Ovary (tissue), 9 donors: ENCODE data around the gene LMLN. TPM values are rescaled to one million over a fixed set of nuclear protein-coding genes. Genes with fewer than 3 reads are reported as not detected.

ENCODE experiments used
- DNase-seq, 5 donors: peaks; one replicate each; pipeline ENCODE4 v3.0.0-alpha.2; 2019 to 2020
- H3K27ac ChIP-seq, 2 donors: fragments of 200-600 bp; one replicate each; pipeline versions ENCODE4 v1.5.1 to v1.8.0; 2019 to 2022
- H3K27me3 ChIP-seq: fragments of 200-600 bp; one replicate; pipeline ENCODE4 v1.8.0; 2022
- H3K36me3 ChIP-seq: fragments of 200-600 bp; sonication (generic); one replicate; pipeline ENCODE4 v1.5.1; 2019
- H3K4me1 ChIP-seq: one replicate; pipeline ENCODE4 v1.8.1; 2013; ENCODE audit warnings: mild to moderate bottlenecking, moderate library complexity; ENCODE audit not compliant: insufficient read depth
- H3K4me3 ChIP-seq: fragments of 200-600 bp; sonication (generic); one replicate; pipeline ENCODE4 v1.5.1; 2017
- H3K9me3 ChIP-seq, 2 donors: fragments of 200-600 bp in 1 of 2; sonication (generic) in 1 of 2; one replicate each; pipeline versions ENCODE4 v1.5.1 to v1.8.1; 2013 to 2019; ENCODE audit warnings: mild to moderate bottlenecking in 1 of 2, moderate library complexity in 1 of 2
- EP300 ChIP-seq: sonication (generic); formaldehyde crosslinking; IDR thresholded peaks from one replicate; pipeline ENCODE4 v1.6.1; 2017; ENCODE audit warnings: antibody characterized with exemption
- POLR2A ChIP-seq: fragments of 450-650 bp; IDR thresholded peaks from one replicate; pipeline ENCODE4 v1.6.1; 2017; ENCODE audit warnings: antibody characterized with exemption, mild to moderate bottlenecking, moderate library complexity
- WGBS, 3 donors: extraction: QIAGEN DNeasy Blood & Tissue Kit in 1 of 3; methylation state at CpG; one replicate each; pipeline versions ENCODE4 v1.1.5 to v1.1.7; 2013 to 2017; 5-methylcytosine and 5-hydroxymethylcytosine counted together
- intact Hi-C, 4 donors: fragments of 100-400 bp; cut with DNase I; formaldehyde crosslinking; loops; one replicate each; pipeline versions ENCODE4 v1.11.0 to v1.15.1; 2022 to 2023
- polyA plus RNA-seq, 2 donors: library from polyadenylated mRNA; stranded (reverse); fragments of 200-250 nt in 1 of 2; fragments of 350-450 nt in 1 of 2; fragmentation: Illumina TruSeq in 1 of 2; extraction: RNeasy Lipid Tissue Mini Kit (QIAGEN cat#74804) in 1 of 2; gene quantifications; one replicate each; pipeline ENCODE4 v1.2.3, GENCODE V29; 2013 to 2014
- total RNA-seq, 7 donors: library from RNA; depleted of rRNA in 2 of 7; stranded (reverse); fragments of >200 nt in 2 of 7; fragmentation: NEBNext Ultra II Directional in 3 of 7; extraction: Animal tissue kit (Norgen Biotek cat#: 25700) in 3 of 7; gene quantifications; one replicate each; pipeline versions ENCODE4 v1.1.0 to v1.2.4, GENCODE V29; 2016 to 2023
- TF ChIP-seq, protein P1 (sequence below), 3 donors: fragments of 450-650 bp in 2 of 3; fragments of 200-600 bp in 1 of 3; IDR thresholded peaks; one replicate each; pipeline versions ENCODE4 v1.5.1 to v1.8.0; 2016 to 2022; ENCODE audit warnings: antibody characterized with exemption in 3 of 3, mild to moderate bottlenecking in 1 of 3
- donor health status: DM: no; HTN: no; CAD: no; lungs with moderate emphysema.
- donor health status: DM: no; HTN: no; CAD: no.
- donor health status: Bipolar disorder and iron deficiency.
- donor health status: DM: yes; HTN: yes; CAD: no.
- donor health status: DM: no; HTN: no; CAD: no.
- donor health status: DM: yes; HTN: yes; CAD: no.

The LMLN gene
- total and polyA plus RNA-seq, 9 donors, result 2.4 to 12.8 (median 7.4) TPM

DNA sequence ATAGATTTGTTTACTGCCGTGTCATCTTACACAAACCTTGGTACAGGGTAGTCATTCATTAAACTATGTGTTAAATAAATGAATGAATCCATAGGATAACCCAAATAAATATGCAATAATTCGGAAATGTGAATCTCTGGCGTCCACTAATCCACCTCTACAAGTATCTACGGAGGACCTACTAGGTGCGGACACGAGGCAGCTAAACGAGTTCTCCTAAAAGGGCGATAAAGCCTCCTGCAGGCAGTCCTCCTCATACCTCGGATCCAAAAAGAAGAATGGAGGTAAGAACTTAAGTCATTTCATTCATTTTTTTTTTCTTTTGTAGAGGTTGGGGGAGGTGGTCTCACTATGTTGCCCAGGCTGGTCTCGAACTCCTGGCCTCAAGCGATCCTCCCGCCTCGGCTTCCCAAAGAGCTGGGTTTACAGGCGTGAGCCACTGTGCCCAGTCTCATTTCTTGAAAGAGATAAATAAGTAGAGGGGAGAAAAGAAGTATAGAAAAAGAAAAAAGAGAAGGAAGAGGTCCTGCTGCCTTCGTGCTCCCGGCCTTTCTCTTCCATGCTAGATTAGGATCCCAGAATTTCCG, 10.7 kb upstream of the LMLN start:
- peak overlapping the region; percentile 67 to 96 for H3K27ac ChIP-seq
- 18 to 21% (median 18%) methylated on average over 17 of the region's 17 CpGs for WGBS, 3 donors

DNA sequence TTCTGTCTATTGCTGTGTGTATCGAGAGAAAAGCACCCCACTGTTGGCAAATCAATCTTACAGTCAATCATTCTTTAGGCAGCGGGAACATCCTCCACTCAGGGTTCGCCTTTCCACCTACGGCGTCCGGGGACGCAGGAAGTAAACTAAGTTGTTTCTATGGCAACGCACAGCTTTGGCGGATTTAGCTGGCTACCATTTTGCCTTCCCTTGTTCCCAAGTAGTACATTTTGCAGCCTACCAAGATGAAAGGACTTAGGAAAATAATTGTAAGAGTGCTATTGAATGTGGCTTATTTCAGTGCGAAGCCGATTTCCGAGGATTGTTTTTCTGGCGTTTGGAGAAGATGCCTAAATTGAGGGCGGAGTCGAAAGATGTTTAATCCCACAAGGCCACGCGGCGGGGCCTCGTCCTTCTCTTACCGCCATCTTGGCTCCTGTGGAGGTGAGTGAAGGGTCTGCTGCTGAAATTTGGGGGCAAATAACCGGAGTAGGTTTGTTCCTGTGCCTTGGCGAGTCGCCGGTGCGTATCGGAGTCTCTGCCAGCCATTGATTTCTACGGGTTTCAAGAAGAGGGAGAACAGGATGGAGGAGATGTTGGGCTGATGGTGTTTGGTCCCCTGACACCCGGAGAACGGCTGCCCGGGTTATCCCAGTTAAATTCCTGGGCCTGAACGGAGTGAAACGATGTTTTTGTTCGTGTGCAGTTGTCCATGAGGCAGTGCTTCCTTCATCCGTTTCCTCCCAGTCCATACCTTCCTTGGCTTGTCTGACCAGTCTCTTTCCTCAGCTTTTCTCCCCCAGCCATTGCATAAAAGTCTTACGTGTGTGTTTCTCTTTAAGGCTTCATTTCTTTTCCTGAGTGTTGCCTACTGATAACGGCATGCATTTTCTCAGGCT, 10.0 kb upstream of the LMLN start, which contains the start of gene RPL35A:
RPL35A (plus strand) TSS at position 413 of the 899 bp plus-strand sequence. CDS start 778 bp downstream, outside the sequence.
- H3K4me3 ChIP-seq, result peak within 1 kb of the TSS; percentile 48
- no peaks in the 10 kb centered on the region for H3K27me3 ChIP-seq
- intact Hi-C loops, result no loop called here
- peaks cover 7% of the 10 kb centered on the region for H3K4me1 ChIP-seq
- peak within 1 kb of the TSS; percentile 67 to 96 for H3K27ac ChIP-seq
- no peak for TF ChIP-seq EP300
- TF ChIP-seq POLR2A, result peak; percentile 87
- TF ChIP-seq, protein P1, sequence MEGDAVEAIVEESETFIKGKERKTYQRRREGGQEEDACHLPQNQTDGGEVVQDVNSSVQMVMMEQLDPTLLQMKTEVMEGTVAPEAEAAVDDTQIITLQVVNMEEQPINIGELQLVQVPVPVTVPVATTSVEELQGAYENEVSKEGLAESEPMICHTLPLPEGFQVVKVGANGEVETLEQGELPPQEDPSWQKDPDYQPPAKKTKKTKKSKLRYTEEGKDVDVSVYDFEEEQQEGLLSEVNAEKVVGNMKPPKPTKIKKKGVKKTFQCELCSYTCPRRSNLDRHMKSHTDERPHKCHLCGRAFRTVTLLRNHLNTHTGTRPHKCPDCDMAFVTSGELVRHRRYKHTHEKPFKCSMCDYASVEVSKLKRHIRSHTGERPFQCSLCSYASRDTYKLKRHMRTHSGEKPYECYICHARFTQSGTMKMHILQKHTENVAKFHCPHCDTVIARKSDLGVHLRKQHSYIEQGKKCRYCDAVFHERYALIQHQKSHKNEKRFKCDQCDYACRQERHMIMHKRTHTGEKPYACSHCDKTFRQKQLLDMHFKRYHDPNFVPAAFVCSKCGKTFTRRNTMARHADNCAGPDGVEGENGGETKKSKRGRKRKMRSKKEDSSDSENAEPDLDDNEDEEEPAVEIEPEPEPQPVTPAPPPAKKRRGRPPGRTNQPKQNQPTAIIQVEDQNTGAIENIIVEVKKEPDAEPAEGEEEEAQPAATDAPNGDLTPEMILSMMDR (IDR thresholded peaks at IDR 0.05), result no peak
- DNase-seq, result peak; percentile 86 to 91 (median 89)
- WGBS, 3 donors, result 0% methylated on average over 36 of the region's 36 CpGs
- no peaks in the 10 kb centered on the region for H3K9me3 ChIP-seq
- no peaks in the 10 kb centered on the region for H3K36me3 ChIP-seq

More for the DNA sequence above, 10.7 kb upstream of the LMLN start:
- H3K36me3 ChIP-seq, result no peaks in the 10 kb centered on the region
- peak overlapping the region; percentile 48 for H3K4me3 ChIP-seq
- intact Hi-C loops, result no loop called here
- no peak for TF ChIP-seq EP300
- TF ChIP-seq POLR2A, result no peak
- TF ChIP-seq, protein P1 (IDR thresholded peaks at IDR 0.05), result no peak
- H3K27me3 ChIP-seq, result no peaks in the 10 kb centered on the region
- no peak for DNase-seq
- no peaks in the 10 kb centered on the region for H3K9me3 ChIP-seq
- peaks cover 7% of the 10 kb centered on the region for H3K4me1 ChIP-seq

DNA sequence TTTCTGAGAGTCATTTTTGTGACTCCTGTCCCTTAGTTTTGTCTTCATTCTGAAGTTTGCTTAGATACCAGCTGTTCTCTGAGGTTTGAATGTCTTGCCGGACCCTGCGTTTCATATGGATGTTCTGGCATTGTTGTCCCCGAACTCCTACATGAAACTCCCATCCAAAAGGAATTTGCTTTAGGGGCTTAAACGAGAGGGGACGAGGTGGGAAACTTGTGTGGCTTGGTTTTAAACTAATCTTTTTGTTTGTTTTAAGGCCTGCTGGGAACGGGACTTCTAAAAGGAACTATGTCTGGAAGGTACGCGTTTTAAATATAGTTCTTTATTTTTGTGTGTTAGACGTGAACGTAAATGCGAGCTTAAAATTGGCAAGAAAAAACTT, 9.3 kb upstream of the LMLN start:
- peaks cover 7% of the 10 kb centered on the region for H3K4me1 ChIP-seq
- H3K27ac ChIP-seq, result peak overlapping the region; percentile 67 to 96
- peak overlapping the region; percentile 48 for H3K4me3 ChIP-seq
- WGBS, 3 donors, result 0 to 1% (median 0%) methylated on average over 11 of the region's 11 CpGs
- H3K36me3 ChIP-seq, result no peaks in the 10 kb centered on the region
- intact Hi-C loops, result no loop called here
- DNase-seq, result no peak
- TF ChIP-seq POLR2A (no peak), EP300 (no peak)
- TF ChIP-seq, protein P1 (IDR thresholded peaks at IDR 0.05), result no peak
- H3K9me3 ChIP-seq, result no peaks in the 10 kb centered on the region
- H3K27me3 ChIP-seq, result no peaks in the 10 kb centered on the region

DNA sequence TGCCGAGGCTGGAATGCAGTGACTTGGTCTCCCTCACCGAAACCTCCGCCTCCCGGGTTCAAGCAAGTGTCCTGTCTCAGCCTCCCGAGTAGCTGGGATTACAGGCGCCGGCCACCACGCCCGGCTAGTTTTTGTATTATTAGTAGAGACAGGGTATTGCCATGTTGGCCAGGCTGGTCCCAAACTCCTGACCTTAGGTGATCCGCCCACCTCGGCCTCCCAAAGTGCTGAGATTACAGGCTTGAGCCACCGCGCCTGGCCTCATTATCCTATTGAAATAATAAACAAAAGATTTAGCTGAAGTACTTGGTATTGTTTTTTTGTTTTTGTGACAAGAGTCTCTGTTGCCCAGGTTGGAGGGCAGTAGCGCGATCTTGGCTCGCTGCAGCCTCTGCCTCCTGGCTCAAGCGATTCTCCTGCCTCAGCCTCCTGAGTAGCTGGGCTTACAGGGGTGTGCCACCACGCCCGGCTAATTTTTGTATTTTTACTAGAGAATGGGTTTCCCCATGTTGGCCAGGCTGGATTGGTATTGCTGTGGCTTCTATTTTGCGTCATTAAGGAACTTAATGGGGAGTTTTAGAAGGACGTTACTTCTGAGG, 8.5 kb upstream of the LMLN start:
- no peak overlapping the region for H3K27ac ChIP-seq

More for the DNA sequence above, 8.5 kb upstream of the LMLN start:
- Histone ChIP-seq H3K27me3 (no peaks in the 10 kb centered on the region), H3K9me3 (no peaks in the 10 kb centered on the region), H3K36me3 (no peaks in the 10 kb centered on the region), H3K4me3 (peak overlapping the region; percentile 48), H3K4me1 (peaks cover 7% of the 10 kb centered on the region)
- no peak for DNase-seq
- TF ChIP-seq, protein P1 (IDR thresholded peaks at IDR 0.05), result no peak
- TF ChIP-seq EP300 (no peak), POLR2A (no peak)
- 51 to 69% (median 51%) methylated on average over 21 of the region's 21 CpGs for WGBS, 3 donors
- intact Hi-C loops, result no loop called here
